ENCODE measurements around the gene GRID1.

DNA sequence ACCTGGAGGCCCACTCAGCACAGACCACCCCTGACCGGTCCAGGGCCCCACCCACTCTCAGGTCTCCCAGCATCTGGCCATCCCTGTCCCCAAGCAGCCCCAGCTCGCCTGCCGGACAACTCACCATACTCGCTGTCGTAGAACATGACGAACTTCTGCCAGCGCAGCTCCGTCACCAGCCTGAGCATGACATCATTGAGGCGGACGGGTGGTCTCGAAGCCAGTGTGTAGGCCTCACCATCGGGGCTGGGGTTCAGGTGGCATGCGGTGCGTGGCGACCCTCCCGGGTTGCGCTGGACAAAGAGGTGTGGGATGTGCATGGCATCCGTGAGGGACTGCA lies 160.4 kb downstream of the GRID1 start:
- TF ChIP-seq, protein P1, sequence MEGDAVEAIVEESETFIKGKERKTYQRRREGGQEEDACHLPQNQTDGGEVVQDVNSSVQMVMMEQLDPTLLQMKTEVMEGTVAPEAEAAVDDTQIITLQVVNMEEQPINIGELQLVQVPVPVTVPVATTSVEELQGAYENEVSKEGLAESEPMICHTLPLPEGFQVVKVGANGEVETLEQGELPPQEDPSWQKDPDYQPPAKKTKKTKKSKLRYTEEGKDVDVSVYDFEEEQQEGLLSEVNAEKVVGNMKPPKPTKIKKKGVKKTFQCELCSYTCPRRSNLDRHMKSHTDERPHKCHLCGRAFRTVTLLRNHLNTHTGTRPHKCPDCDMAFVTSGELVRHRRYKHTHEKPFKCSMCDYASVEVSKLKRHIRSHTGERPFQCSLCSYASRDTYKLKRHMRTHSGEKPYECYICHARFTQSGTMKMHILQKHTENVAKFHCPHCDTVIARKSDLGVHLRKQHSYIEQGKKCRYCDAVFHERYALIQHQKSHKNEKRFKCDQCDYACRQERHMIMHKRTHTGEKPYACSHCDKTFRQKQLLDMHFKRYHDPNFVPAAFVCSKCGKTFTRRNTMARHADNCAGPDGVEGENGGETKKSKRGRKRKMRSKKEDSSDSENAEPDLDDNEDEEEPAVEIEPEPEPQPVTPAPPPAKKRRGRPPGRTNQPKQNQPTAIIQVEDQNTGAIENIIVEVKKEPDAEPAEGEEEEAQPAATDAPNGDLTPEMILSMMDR (IDR thresholded peaks at IDR 0.05; ENCODE audit: insufficient read depth, low read depth, low read length), result no peak
- TF ChIP-seq EZH2 (IDR thresholded peaks at IDR 0.05; ENCODE audit: insufficient read depth, low read length), result no peak
